Measurements from ENCODE around the gene ACTL6B. TPM values are rescaled to one million over a fixed set of nuclear protein-coding genes. Genes with fewer than 3 reads are reported as not detected.

Gene ACTL6B
- total and polyA plus RNA-seq, 9 donors = 0.19 to 0.40 TPM; not detected in 7

GRCh38 chr7:100677308-100678267 lies 21.3 kb upstream of the ACTL6B start:
- peaks cover 61% of the 10 kb centered on the region for H3K36me3 ChIP-seq (ENCODE audit: control insufficient read depth, insufficient read depth, low read length)
- no peak overlapping the region for H3K4me3 ChIP-seq (ENCODE audit: low read length)
- no peaks in the 10 kb centered on the region for H3K27me3 ChIP-seq (ENCODE audit: control insufficient read depth, insufficient read depth, low read length)
- DNase-seq = no peak
- peaks cover 35% of the 10 kb centered on the region for H3K4me1 ChIP-seq (ENCODE audit: control insufficient read depth, insufficient read depth, low read length)
- no peak overlapping the region for H3K27ac ChIP-seq (ENCODE audit: low read length)
- WGBS (ENCODE audit: insufficient coverage) = 79% methylated on average over 27 of the region's 36 CpGs
- no peaks in the 10 kb centered on the region for H3K9me3 ChIP-seq (replicated peaks; ENCODE audit: control insufficient read depth, low read depth, low read length)

- DNase-seq = no peak
- peak overlapping the region; percentile 51 for H3K27ac ChIP-seq (ENCODE audit: low read length)
- peak overlapping the region; percentile 99 for H3K4me3 ChIP-seq (ENCODE audit: low read length)
- WGBS (ENCODE audit: insufficient coverage) = 67% methylated on average over 19 of the region's 23 CpGs
- H3K27me3 ChIP-seq (ENCODE audit: control insufficient read depth, insufficient read depth, low read length) = no peaks in the 10 kb centered on the region
- peaks cover 30% of the 10 kb centered on the region for H3K4me1 ChIP-seq (ENCODE audit: control insufficient read depth, insufficient read depth, low read length)
- H3K36me3 ChIP-seq (ENCODE audit: control insufficient read depth, insufficient read depth, low read length) = peaks cover 53% of the 10 kb centered on the region
- no peaks in the 10 kb centered on the region for H3K9me3 ChIP-seq (replicated peaks; ENCODE audit: control insufficient read depth, low read depth, low read length)
Measured at GRCh38 chr7:100676501-100677306, 20.5 kb upstream of the ACTL6B start.

GRCh38 chr7:100675581-100676350 lies 19.5 kb upstream of the ACTL6B start:
- peak; percentile 87 for DNase-seq
- H3K9me3 ChIP-seq (replicated peaks; ENCODE audit: control insufficient read depth, low read depth, low read length) = no peaks in the 10 kb centered on the region
- 2% methylated on average over 19 of the region's 59 CpGs for WGBS (ENCODE audit: insufficient coverage)
- H3K27ac ChIP-seq (ENCODE audit: low read length) = peak overlapping the region; percentile 75
- peak overlapping the region; percentile 99 for H3K4me3 ChIP-seq (ENCODE audit: low read length)
- H3K36me3 ChIP-seq (ENCODE audit: control insufficient read depth, insufficient read depth, low read length) = peaks cover 45% of the 10 kb centered on the region
- no peaks in the 10 kb centered on the region for H3K27me3 ChIP-seq (ENCODE audit: control insufficient read depth, insufficient read depth, low read length)
- H3K4me1 ChIP-seq (ENCODE audit: control insufficient read depth, insufficient read depth, low read length) = peaks cover 26% of the 10 kb centered on the region

- Histone ChIP-seq H3K27ac (ENCODE audit: low read length) (peak overlapping the region; percentile 95), H3K9me3 (replicated peaks; ENCODE audit: control insufficient read depth, low read depth, low read length) (no peaks in the 10 kb centered on the region), H3K4me1 (ENCODE audit: control insufficient read depth, insufficient read depth, low read length) (peaks cover 23% of the 10 kb centered on the region), H3K36me3 (ENCODE audit: control insufficient read depth, insufficient read depth, low read length) (peaks cover 38% of the 10 kb centered on the region), H3K27me3 (ENCODE audit: control insufficient read depth, insufficient read depth, low read length) (no peaks in the 10 kb centered on the region), H3K4me3 (ENCODE audit: low read length) (peak overlapping the region; percentile 99)
- DNase-seq = no peak
- WGBS (ENCODE audit: insufficient coverage) = 0% methylated on average over 40 of the region's 46 CpGs
Measured at GRCh38 chr7:100675105-100675451, 18.8 kb upstream of the ACTL6B start.

GRCh38 chr7:100674411-100675104 lies 18.3 kb upstream of the ACTL6B start:
- DNase-seq = no peak
- peaks cover 33% of the 10 kb centered on the region for H3K36me3 ChIP-seq (ENCODE audit: control insufficient read depth, insufficient read depth, low read length)
- peaks cover 23% of the 10 kb centered on the region for H3K4me1 ChIP-seq (ENCODE audit: control insufficient read depth, insufficient read depth, low read length)
- WGBS (ENCODE audit: insufficient coverage) = 1% methylated on average over 15 of the region's 43 CpGs
- peak overlapping the region; percentile 99 for H3K4me3 ChIP-seq (ENCODE audit: low read length)
- no peaks in the 10 kb centered on the region for H3K9me3 ChIP-seq (replicated peaks; ENCODE audit: control insufficient read depth, low read depth, low read length)
- no peaks in the 10 kb centered on the region for H3K27me3 ChIP-seq (ENCODE audit: control insufficient read depth, insufficient read depth, low read length)
- H3K27ac ChIP-seq (ENCODE audit: low read length) = peak overlapping the region; percentile 95

- Histone ChIP-seq H3K27me3 (ENCODE audit: control insufficient read depth, insufficient read depth, low read length) (no peaks in the 10 kb centered on the region), H3K27ac (ENCODE audit: low read length) (peak overlapping the region; percentile 95), H3K36me3 (ENCODE audit: control insufficient read depth, insufficient read depth, low read length) (peaks cover 27% of the 10 kb centered on the region), H3K4me1 (ENCODE audit: control insufficient read depth, insufficient read depth, low read length) (peaks cover 23% of the 10 kb centered on the region), H3K9me3 (replicated peaks; ENCODE audit: control insufficient read depth, low read depth, low read length) (no peaks in the 10 kb centered on the region), H3K4me3 (ENCODE audit: low read length) (peak overlapping the region; percentile 99)
- no peak for DNase-seq
- WGBS (ENCODE audit: insufficient coverage) = 0% methylated on average over 22 of the region's 34 CpGs
Measured at GRCh38 chr7:100673942-100674410, 17.7 kb upstream of the ACTL6B start.

- 0% methylated on average over 54 of the region's 65 CpGs for WGBS (ENCODE audit: insufficient coverage)
- Histone ChIP-seq H3K27me3 (ENCODE audit: control insufficient read depth, insufficient read depth, low read length) (no peaks in the 10 kb centered on the region), H3K27ac (ENCODE audit: low read length) (peak within 1 kb of the TSS; percentile 99), H3K4me3 (ENCODE audit: low read length) (peak within 1 kb of the TSS; percentile 99), H3K4me1 (ENCODE audit: control insufficient read depth, insufficient read depth, low read length) (peaks cover 20% of the 10 kb centered on the region), H3K36me3 (ENCODE audit: control insufficient read depth, insufficient read depth, low read length) (peaks cover 22% of the 10 kb centered on the region), H3K9me3 (replicated peaks; ENCODE audit: control insufficient read depth, low read depth, low read length) (no peaks in the 10 kb centered on the region)
- peak; percentile 99 for DNase-seq
Measured at GRCh38 chr7:100673302-100673941, 17.2 kb upstream of the ACTL6B start, which contains the start of gene GNB2. Gene GNB2, plus strand, starts transcription at chr7:100673740. Its CDS starts 2,526 bp downstream, at chr7:100676266.

GRCh38 chr7:100671353-100672327 lies 15.4 kb upstream of the ACTL6B start:
- H3K4me3 ChIP-seq (ENCODE audit: low read length) = no peak overlapping the region
- H3K4me1 ChIP-seq (ENCODE audit: control insufficient read depth, insufficient read depth, low read length) = peaks cover 17% of the 10 kb centered on the region
- whole genome bisulfite sequencing (ENCODE audit: insufficient coverage) = 89% methylated on average over 11 of the region's 18 CpGs
- peaks cover 4% of the 10 kb centered on the region for H3K36me3 ChIP-seq (ENCODE audit: control insufficient read depth, insufficient read depth, low read length)
- no peaks in the 10 kb centered on the region for H3K9me3 ChIP-seq (replicated peaks; ENCODE audit: control insufficient read depth, low read depth, low read length)
- peaks cover 3% of the 10 kb centered on the region for H3K27me3 ChIP-seq (ENCODE audit: control insufficient read depth, insufficient read depth, low read length)
- H3K27ac ChIP-seq (ENCODE audit: low read length) = no peak overlapping the region
- no peak for DNase-seq

Data from muscle of leg (tissue), 11 donors.